PC-3 (cell line): ENCODE data around the gene ERCC6L2. TPM values are rescaled to one million over a fixed set of nuclear protein-coding genes. Genes with fewer than 3 reads are reported as not detected.

Source experiments
- ATAC-seq: fragments of 200-7000 bp; cut with Tn5 transposase; 2 replicates; pipeline ENCODE4 v1.9.1; 2020; ENCODE audit warnings: mild to moderate bottlenecking, moderate library complexity
- BruUV-seq: library from RNA; stranded (reverse); fragments of 400-500 nt; replicated peaks from 2 replicates; lab custom pipeline; 2021; lab: Mats Ljungman, UMichigan
- CTCF ChIA-PET: fragments of 300-600 bp; sonication (Branson Sonifier 250); formaldehyde crosslinking; loops from one replicate; lab custom pipeline; 2022; ENCODE audit warnings: antibody characterized with exemption; lab: Charles Lee
- POLR2A ChIA-PET: fragments of 300-600 bp; sonication (Branson Sonifier 250); formaldehyde crosslinking; loops from one replicate; lab custom pipeline; 2022; ENCODE audit warnings: antibody characterized with exemption; ENCODE audit not compliant: unreplicated experiment; lab: Charles Lee
- DNase-seq: peaks from one replicate; pipeline ENCODE4 v3.0.0-alpha.2; 2015
- H2AFZ ChIP-seq: fragments of 300-600 bp; sonication (generic); 2 replicates; pipeline ENCODE4 v1.6.0; 2016; ENCODE audit warnings: antibody characterized with exemption, low read length
- H3F3A ChIP-seq: fragments of 300-600 bp; sonication (generic); one replicate; pipeline ENCODE4 v1.6.0; 2017; ENCODE audit warnings: antibody characterized with exemption, low read length, control low read depth, mild to moderate bottlenecking; ENCODE audit not compliant: unreplicated experiment
- H3K27ac ChIP-seq: fragments of 300-600 bp; sonication (generic); 2 replicates; pipeline ENCODE4 v1.5.1; 2016; ENCODE audit warnings: mild to moderate bottlenecking, low read length
- H3K27me3 ChIP-seq: fragments of 300-600 bp; sonication (generic); 2 replicates; pipeline ENCODE4 v1.6.1; 2016; ENCODE audit warnings: low read length, mixed read lengths
- H3K36me3 ChIP-seq: fragments of 300-600 bp; sonication (generic); 2 replicates; pipeline ENCODE4 v1.6.1; 2016; ENCODE audit warnings: low read depth, mixed run types, low read length, mixed read lengths
- H3K4me1 ChIP-seq: fragments of 300-600 bp; sonication (generic); 2 replicates; pipeline ENCODE4 v1.5.1; 2016; ENCODE audit warnings: low read length; ENCODE audit not compliant: insufficient read depth
- H3K4me2 ChIP-seq: fragments of 300-600 bp; sonication (generic); 2 replicates; pipeline ENCODE4 v1.6.0; 2016; ENCODE audit warnings: low read length
- H3K4me3 ChIP-seq: fragments of 300-600 bp; sonication (generic); 2 replicates; pipeline ENCODE4 v1.5.1; 2016; ENCODE audit warnings: mild to moderate bottlenecking, low read length, mixed read lengths
- H3K79me2 ChIP-seq: fragments of 300-600 bp; sonication (generic); 2 replicates; pipeline ENCODE4 v1.6.1; 2017; ENCODE audit warnings: low read length, mixed read lengths
- H3K9ac ChIP-seq: fragments of 300-600 bp; sonication (generic); 2 replicates; pipeline ENCODE4 v1.6.0; 2016; ENCODE audit warnings: mild to moderate bottlenecking, low read length
- H3K9me2 ChIP-seq: fragments of 300-600 bp; sonication (generic); replicated peaks from 2 replicates; pipeline ENCODE4 v1.6.1; 2016; ENCODE audit warnings: mixed run types, low read length, mixed read lengths
- H3K9me3 ChIP-seq: fragments of 300-600 bp; sonication (generic); 2 replicates; pipeline ENCODE4 v1.6.1; 2016; ENCODE audit warnings: low read length, mixed read lengths
- H4K20me1 ChIP-seq: fragments of 300-600 bp; sonication (generic); 2 replicates; pipeline ENCODE4 v1.6.1; 2016; ENCODE audit warnings: low read length, mixed read lengths
- EZH2 ChIP-seq: fragments of 300-600 bp; sonication (generic); IDR thresholded peaks from one replicate; pipeline ENCODE4 v1.6.1; 2017; ENCODE audit warnings: antibody characterized with exemption, mild to moderate bottlenecking, low read length; ENCODE audit not compliant: unreplicated experiment
- EZH2phosphoT487 ChIP-seq: fragments of 300-600 bp; sonication (generic); IDR thresholded peaks from 2 replicates; pipeline ENCODE4 v1.6.1; 2018; ENCODE audit warnings: mild to moderate bottlenecking, antibody characterized with exemption, low read length, borderline replicate concordance
- intact Hi-C: fragments of 100-400 bp; cut with micrococcal nuclease; formaldehyde crosslinking; loops from 2 replicates; pipeline ENCODE4 v1.9.0; 2023
- total RNA-seq: library from RNA; depleted of rRNA; stranded (reverse); fragments of >200 nt; gene quantifications from 2 replicates; pipeline ENCODE4 v1.2.3, GENCODE V29; 2014
- TF ChIP-seq, protein P1 (sequence below): fragments of 300-600 bp; sonication (generic); conservative IDR thresholded peaks from 2 replicates; pipeline ENCODE4 v1.5.1; 2017; ENCODE audit warnings: antibody characterized with exemption, low read depth, mild to moderate bottlenecking, low read length

The ERCC6L2 gene
- total RNA-seq, 1 experiment from 2014 or later: 18.8 TPM

GRCh38 chr9:95985440-95986055 is 110.1 kb downstream of the ERCC6L2 start:
- no peak overlapping the region for H3K4me2 ChIP-seq
- POLR2A ChIA-PET: no interaction called here
- CTCF ChIA-PET: no interaction called here

GRCh38 chr9:95989297-95989696 is 113.8 kb downstream of the ERCC6L2 start:
- ChIA-PET CTCF (no interaction called here), POLR2A (no interaction called here)
- ATAC-seq (peak; percentile 69), DNase-seq (peak; percentile 57)
- TF ChIP-seq, protein P1, sequence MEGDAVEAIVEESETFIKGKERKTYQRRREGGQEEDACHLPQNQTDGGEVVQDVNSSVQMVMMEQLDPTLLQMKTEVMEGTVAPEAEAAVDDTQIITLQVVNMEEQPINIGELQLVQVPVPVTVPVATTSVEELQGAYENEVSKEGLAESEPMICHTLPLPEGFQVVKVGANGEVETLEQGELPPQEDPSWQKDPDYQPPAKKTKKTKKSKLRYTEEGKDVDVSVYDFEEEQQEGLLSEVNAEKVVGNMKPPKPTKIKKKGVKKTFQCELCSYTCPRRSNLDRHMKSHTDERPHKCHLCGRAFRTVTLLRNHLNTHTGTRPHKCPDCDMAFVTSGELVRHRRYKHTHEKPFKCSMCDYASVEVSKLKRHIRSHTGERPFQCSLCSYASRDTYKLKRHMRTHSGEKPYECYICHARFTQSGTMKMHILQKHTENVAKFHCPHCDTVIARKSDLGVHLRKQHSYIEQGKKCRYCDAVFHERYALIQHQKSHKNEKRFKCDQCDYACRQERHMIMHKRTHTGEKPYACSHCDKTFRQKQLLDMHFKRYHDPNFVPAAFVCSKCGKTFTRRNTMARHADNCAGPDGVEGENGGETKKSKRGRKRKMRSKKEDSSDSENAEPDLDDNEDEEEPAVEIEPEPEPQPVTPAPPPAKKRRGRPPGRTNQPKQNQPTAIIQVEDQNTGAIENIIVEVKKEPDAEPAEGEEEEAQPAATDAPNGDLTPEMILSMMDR: no peak
- TF ChIP-seq EZH2: no peak
- no peak for TF ChIP-seq EZH2phosphoT487
- Histone ChIP-seq H3K4me1 (peaks cover 12% of the 10 kb centered on the region), H3K9ac (no peak overlapping the region), H3K27ac (no peak overlapping the region), H3F3A (no peaks in the 10 kb centered on the region), H2AFZ (no peak overlapping the region), H4K20me1 (no peaks in the 10 kb centered on the region), H3K4me2 (peak overlapping the region; percentile 15; the same call in 1 of the 2 replicates), H3K9me3 (no peaks in the 10 kb centered on the region), H3K36me3 (no peaks in the 10 kb centered on the region), H3K4me3 (no peak overlapping the region), H3K27me3 (no peaks in the 10 kb centered on the region), H3K9me2 (no peaks in the 10 kb centered on the region), H3K79me2 (no peaks in the 10 kb centered on the region)
- intact Hi-C loops: loop anchor here (10.0 kb wide), 1 partner anchor 86 kb away; no protein-coding TSS in a partner anchor
- BruUV-seq: no TSS peak

More at GRCh38 chr9:95985440-95986055, 110.1 kb downstream of the ERCC6L2 start:
- no peaks in the 10 kb centered on the region for H4K20me1 ChIP-seq
- TF ChIP-seq EZH2phosphoT487 (no peak), EZH2 (no peak)
- TF ChIP-seq, protein P1: no peak
- no peak overlapping the region for H2AFZ ChIP-seq
- H3K4me3 ChIP-seq: no peak overlapping the region
- intact Hi-C loops: loop anchor here (10.0 kb wide), 1 partner anchor 89 kb away; no protein-coding TSS in a partner anchor
- no peak overlapping the region for H3K9ac ChIP-seq
- no peak overlapping the region for H3K27ac ChIP-seq
- peaks cover 12% of the 10 kb centered on the region for H3K4me1 ChIP-seq
- ATAC-seq (0 out of 2 replicates have a peak, but pooled peaks have one; percentile 22), DNase-seq (peak; percentile 16)
- H3K9me3 ChIP-seq: no peaks in the 10 kb centered on the region
- H3K36me3 ChIP-seq: no peaks in the 10 kb centered on the region
- H3F3A ChIP-seq: no peaks in the 10 kb centered on the region
- H3K9me2 ChIP-seq: no peaks in the 10 kb centered on the region
- H3K79me2 ChIP-seq: no peaks in the 10 kb centered on the region
- H3K27me3 ChIP-seq: no peaks in the 10 kb centered on the region
- BruUV-seq: no TSS peak

- Histone ChIP-seq H3K4me2 (no peak overlapping the region), H3F3A (no peaks in the 10 kb centered on the region), H3K36me3 (no peaks in the 10 kb centered on the region), H3K4me3 (no peak overlapping the region), H3K9me3 (no peaks in the 10 kb centered on the region), H3K79me2 (no peaks in the 10 kb centered on the region), H2AFZ (no peak overlapping the region), H3K27me3 (no peaks in the 10 kb centered on the region), H3K9me2 (no peaks in the 10 kb centered on the region), H3K9ac (no peak overlapping the region), H3K27ac (no peak overlapping the region), H4K20me1 (no peaks in the 10 kb centered on the region), H3K4me1 (peaks cover 12% of the 10 kb centered on the region)
- no TSS peak for BruUV-seq
- peak; percentile 41 for DNase-seq
- TF ChIP-seq EZH2phosphoT487: no peak
- TF ChIP-seq EZH2: no peak
- TF ChIP-seq, protein P1: no peak
- intact Hi-C loops: no loop called here
- CTCF ChIA-PET: no interaction called here
- ATAC-seq: no peak
- POLR2A ChIA-PET: no interaction called here
Observed at GRCh38 chr9:95991326-95991725, 115.8 kb downstream of the ERCC6L2 start.
